ENCODE data around the gene LRBA.

LRBA gene

GRCh38 chr4:150278206-150278605 is 736.9 kb downstream of the LRBA start:
- DNase-seq (ENCODE audit: low read depth): no peak

DNA sequence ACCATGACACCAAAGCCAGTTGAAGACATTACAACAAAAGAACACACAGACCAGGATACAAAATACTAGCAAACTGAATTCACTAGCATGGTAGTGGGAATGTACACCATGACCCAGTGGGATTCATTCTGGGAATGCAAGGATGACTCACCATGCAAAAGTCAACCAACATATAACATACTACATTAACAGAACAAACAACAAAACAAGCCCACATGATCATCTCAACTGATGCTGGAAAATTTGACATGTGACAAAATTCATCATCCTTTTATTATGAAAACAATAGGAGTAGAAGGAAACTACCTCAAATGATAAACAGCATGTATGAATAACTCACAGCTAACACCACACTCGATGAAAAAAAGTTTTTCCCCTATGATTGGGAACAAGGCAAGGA is 746.6 kb downstream of the LRBA start:
- no peak for TF ChIP-seq CTCF (IDR thresholded peaks at IDR 0.05; ENCODE audit: control insufficient read depth, insufficient read depth, low read depth, low read length, missing control alignments)
- no peak overlapping the region for H3K4me3 ChIP-seq (ENCODE audit: control insufficient read depth, low read depth, low read length)
- DNase-seq (ENCODE audit: low read depth): no peak

More at GRCh38 chr4:150278206-150278605, 736.9 kb downstream of the LRBA start:
- H3K4me3 ChIP-seq (ENCODE audit: control insufficient read depth, low read depth, low read length): no peak overlapping the region
- no peak for TF ChIP-seq CTCF (IDR thresholded peaks at IDR 0.05; ENCODE audit: control insufficient read depth, insufficient read depth, low read depth, low read length, missing control alignments)

DNA sequence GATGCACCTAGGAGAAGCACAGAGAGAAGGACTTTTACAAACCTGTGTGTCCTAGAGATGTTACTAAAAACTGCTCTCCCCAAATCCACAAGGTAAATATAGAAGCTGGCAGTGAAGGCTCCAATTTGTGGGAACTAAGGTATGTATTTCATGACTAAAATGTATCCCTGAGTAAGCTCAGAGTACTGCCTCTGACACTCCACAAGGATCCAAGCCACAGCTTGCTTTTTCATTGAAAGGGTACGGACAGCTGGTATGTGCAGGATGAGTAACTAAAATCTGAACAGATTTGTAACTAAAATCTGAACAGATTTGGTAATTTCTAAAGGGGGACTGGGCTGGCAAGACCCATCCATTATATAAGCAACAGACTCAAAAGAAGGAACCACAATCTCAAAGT is 749.3 kb downstream of the LRBA start:
- no peak for DNase-seq (ENCODE audit: low read depth)
- no peak for TF ChIP-seq CTCF (IDR thresholded peaks at IDR 0.05; ENCODE audit: control insufficient read depth, insufficient read depth, low read depth, low read length, missing control alignments)
- H3K4me3 ChIP-seq (ENCODE audit: control insufficient read depth, low read depth, low read length): no peak overlapping the region

- H3K4me3 ChIP-seq (ENCODE audit: control insufficient read depth, low read depth, low read length): no peak overlapping the region
- TF ChIP-seq CTCF (IDR thresholded peaks at IDR 0.05; ENCODE audit: control insufficient read depth, insufficient read depth, low read depth, low read length, missing control alignments): no peak
- no peak for DNase-seq (ENCODE audit: low read depth)
Measured at GRCh38 chr4:150264595-150265161, 750.4 kb downstream of the LRBA start.

DNA sequence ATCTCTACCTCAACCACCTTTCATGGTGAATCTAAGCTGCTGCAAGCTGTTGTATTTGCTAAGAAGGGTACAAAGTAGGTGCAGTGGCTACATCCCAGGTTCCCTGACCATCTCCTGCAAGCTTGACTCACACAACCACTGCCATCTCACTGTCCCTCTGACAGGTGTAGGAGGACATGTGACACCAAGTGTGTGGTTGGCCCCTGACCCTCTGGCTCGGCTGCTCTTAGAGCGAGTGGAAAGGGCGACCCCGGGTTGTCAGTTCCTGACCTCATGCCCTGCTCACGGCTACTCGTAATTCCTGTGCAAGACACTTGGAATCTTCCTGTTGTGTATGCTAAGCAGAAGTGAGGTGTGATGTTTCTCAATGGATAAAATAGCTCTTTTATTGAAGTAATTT is 752.5 kb downstream of the LRBA start:
- no peak overlapping the region for H3K4me3 ChIP-seq (ENCODE audit: control insufficient read depth, low read depth, low read length)
- DNase-seq (ENCODE audit: low read depth): no peak
- TF ChIP-seq CTCF (IDR thresholded peaks at IDR 0.05; ENCODE audit: control insufficient read depth, insufficient read depth, low read depth, low read length, missing control alignments): no peak

GRCh38 chr4:150261571-150261970 is 753.5 kb downstream of the LRBA start:
- no peak for TF ChIP-seq CTCF (IDR thresholded peaks at IDR 0.05; ENCODE audit: control insufficient read depth, insufficient read depth, low read depth, low read length, missing control alignments)
- no peak overlapping the region for H3K4me3 ChIP-seq (ENCODE audit: control insufficient read depth, low read depth, low read length)
- DNase-seq (ENCODE audit: low read depth): no peak
